AG20443 (cell line): ENCODE results near the gene RNF175.

Experiments
- DNase-seq: peaks from one replicate; pipeline ENCODE4 v3.0.0; 2012; ENCODE audit warnings: low spot score, mixed read lengths

RNF175 gene

GRCh38 chr4:153748378-153748777 is 11.4 kb downstream of the RNF175 start:
- peak; percentile 86 for DNase-seq

GRCh38 chr4:153747406-153747955 is 12.3 kb downstream of the RNF175 start:
- no peak for DNase-seq

GRCh38 chr4:153745651-153746050 is 14.2 kb downstream of the RNF175 start:
- no peak for DNase-seq

- DNase-seq, result no peak
These were observed 18.3 kb downstream of the RNF175 start for GRCh38 chr4:153741541-153741940.

GRCh38 chr4:153735906-153736461 is 23.8 kb downstream of the RNF175 start:
- no peak for DNase-seq

- no peak for DNase-seq
These were observed 25.9 kb downstream of the RNF175 start for GRCh38 chr4:153733751-153734448.

GRCh38 chr4:153731239-153731638 is 28.6 kb downstream of the RNF175 start:
- peak; percentile 80 for DNase-seq

GRCh38 chr4:153729895-153730294 is 29.9 kb downstream of the RNF175 start:
- no peak for DNase-seq

- no peak for DNase-seq
These were observed 31.2 kb downstream of the RNF175 start for GRCh38 chr4:153728660-153729059.

- DNase-seq, result no peak
These were observed 31.7 kb downstream of the RNF175 start for GRCh38 chr4:153728151-153728550.

- DNase-seq, result no peak
These were observed 34.0 kb downstream of the RNF175 start for GRCh38 chr4:153725831-153726154.

- DNase-seq, result no peak
These were observed 34.5 kb downstream of the RNF175 start for GRCh38 chr4:153725136-153725830.

- DNase-seq, result no peak
These were observed 35.2 kb downstream of the RNF175 start for GRCh38 chr4:153724606-153725005.

- no peak for DNase-seq
These were observed 37.8 kb downstream of the RNF175 start for GRCh38 chr4:153722036-153722435.

GRCh38 chr4:153713866-153714646 is 45.8 kb downstream of the RNF175 start:
- no peak for DNase-seq

GRCh38 chr4:153710681-153711080 is 49.1 kb downstream of the RNF175 start:
- DNase-seq, result no peak

GRCh38 chr4:153706519-153706918 is 53.3 kb downstream of the RNF175 start:
- no peak for DNase-seq

GRCh38 chr4:153705743-153706468 is 53.9 kb downstream of the RNF175 start:
- no peak for DNase-seq

- no peak for DNase-seq
These were observed 55.3 kb downstream of the RNF175 start for GRCh38 chr4:153704522-153704921.

GRCh38 chr4:153684971-153685371 is 74.9 kb downstream of the RNF175 start:
- no peak for DNase-seq

- DNase-seq, result peak; percentile 63
These were observed 75.4 kb downstream of the RNF175 start, which contains the start of gene TLR2 for GRCh38 chr4:153684182-153684970. TSS of gene TLR2 (plus strand) at chr4:153684280. CDS start at chr4:153702908, 18,628 bp downstream.
